ENCODE results near the gene PLPP4. TPM values are rescaled to one million over a fixed set of nuclear protein-coding genes. Genes with fewer than 3 reads are reported as not detected.

Gene PLPP4
- total RNA-seq, 1 experiment from 2014 or later, result not detected

- WGBS (ENCODE audit: extremely low coverage, insufficient read length, low lambda C conversion rate), result no CpG with 5 or more reads among the region's 5 CpGs
- no peak overlapping the region for H3K56ac ChIP-seq (ENCODE audit: insufficient read length, low read depth, low read length)
- no peak overlapping the region for H2BK20ac ChIP-seq (ENCODE audit: low read depth, low read length, poor library complexity, severe bottlenecking)
- H3K23ac ChIP-seq (ENCODE audit: insufficient read length, low read depth, low read length), result no peak overlapping the region
- no peak overlapping the region for H2BK5ac ChIP-seq (ENCODE audit: insufficient read length, low read length)
- no peaks in the 10 kb centered on the region for H3K27me3 ChIP-seq (ENCODE audit: insufficient read depth, low read length)
- no peak overlapping the region for H3K18ac ChIP-seq (ENCODE audit: insufficient read length, low read depth, low read length)
- H3K23me2 ChIP-seq (ENCODE audit: insufficient read length, low read depth, low read length, poor library complexity, severe bottlenecking), result no peaks in the 10 kb centered on the region
- no peak overlapping the region for H3T11ph ChIP-seq (ENCODE audit: low read length)
- H4K91ac ChIP-seq (ENCODE audit: insufficient read length, low read depth, low read length), result no peak overlapping the region
- H3K4me1 Mint-ChIP-seq, result no peaks in the 10 kb centered on the region
- no peak overlapping the region for H2AFZ ChIP-seq (ENCODE audit: low read length)
- H3K9ac ChIP-seq (ENCODE audit: extremely low read depth, insufficient read length, low read length), result no peak overlapping the region
- no peak overlapping the region for H3K27ac ChIP-seq (ENCODE audit: insufficient read length, low read depth, low read length)
- H2BK120ac ChIP-seq (ENCODE audit: low read depth, low read length, poor library complexity, severe bottlenecking), result no peak overlapping the region
- no peaks in the 10 kb centered on the region for H3K79me1 ChIP-seq (ENCODE audit: insufficient read depth, low read depth, low read length, poor library complexity, severe bottlenecking)
- no peaks in the 10 kb centered on the region for H3K79me2 ChIP-seq (ENCODE audit: insufficient read depth, low read length)
- no peak for TF ChIP-seq CTCF (conservative IDR thresholded peaks at IDR 0.05)
- H2AK5ac ChIP-seq (ENCODE audit: insufficient read length, low read length), result no peak overlapping the region
- no peaks in the 10 kb centered on the region for H3K9me3 ChIP-seq (ENCODE audit: control insufficient read depth, low read depth, low read length)
- H3K4me1 ChIP-seq (ENCODE audit: insufficient read depth, low read length), result no peaks in the 10 kb centered on the region
- H3K36me3 Mint-ChIP-seq (ENCODE audit: insufficient read depth in 1 of 3, low read depth in 3 of 3), result no peaks in the 10 kb centered on the region
- H3K9me3 Mint-ChIP-seq, result no peaks in the 10 kb centered on the region; a peak in 1 of 5 replicates
- H3K27ac Mint-ChIP-seq, result no peak overlapping the region
- H3K4me2 ChIP-seq (ENCODE audit: insufficient read depth, insufficient read length, low read length), result no peak overlapping the region
- H3K4me3 Mint-ChIP-seq, result no peak overlapping the region
- no peak for DNase-seq
- peaks cover 1% of the 10 kb centered on the region; the same call in 1 of the 2 replicates for H3K27me3 Mint-ChIP-seq (ENCODE audit: low read depth)
- H4K8ac ChIP-seq (replicated peaks; ENCODE audit: insufficient read length, low read depth, low read length), result no peak overlapping the region
- no peaks in the 10 kb centered on the region for H4K20me1 ChIP-seq (ENCODE audit: control insufficient read depth, insufficient read depth, insufficient read length)
- H4K5ac ChIP-seq (ENCODE audit: insufficient read length, low read depth, low read length), result no peak overlapping the region
- no peak overlapping the region for H3K14ac ChIP-seq (ENCODE audit: insufficient read depth, low read length)
- no peak overlapping the region for H2BK15ac ChIP-seq (ENCODE audit: low read depth, low read length)
- H3K4ac ChIP-seq (ENCODE audit: low read depth, low read length), result no peak overlapping the region
- no peak overlapping the region for H2BK12ac ChIP-seq (ENCODE audit: insufficient read length, low read depth, low read length)
These were observed 36.6 kb upstream of the PLPP4 start for GRCh38 chr10:120420421-120420820.

Measured in H9 (cell line).